HK-2 (cell line): ENCODE measurements around the gene DIP2B.
"Not testable (repeated sequence)": the region's sequence is repeated elsewhere in the genome, so short reads cannot be mapped to it uniquely, and the experiment has no call there.

ENCODE experiments used
- DNase-seq: peaks from one replicate; pipeline ENCODE4 v3.0.0-alpha.2; 2018; ENCODE audit not compliant: unreplicated experiment

The DIP2B gene

DNA sequence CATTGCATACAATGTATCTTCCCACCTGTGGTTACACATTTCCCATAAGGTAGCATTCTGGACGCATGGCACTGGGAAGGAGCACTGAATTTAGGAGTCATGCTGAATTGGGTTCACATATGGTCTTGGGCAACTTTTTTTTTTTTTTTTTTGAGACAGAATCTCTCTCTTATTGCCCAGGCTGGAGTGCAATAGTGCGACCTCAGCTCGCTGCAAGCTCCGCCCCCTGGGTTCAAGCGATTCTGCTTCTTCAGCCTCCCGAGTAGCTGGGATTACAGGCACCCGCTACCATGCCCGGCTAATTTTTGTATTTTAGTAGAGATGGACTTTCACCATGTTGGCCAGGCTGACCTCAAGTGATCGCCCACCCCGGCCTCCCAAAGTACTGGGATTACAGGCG lies 13.3 kb downstream of the DIP2B start:
- DNase-seq: no peak

- DNase-seq: no peak
Measured at GRCh38 chr12:50519353-50519752, 14.6 kb downstream of the DIP2B start.

DNA sequence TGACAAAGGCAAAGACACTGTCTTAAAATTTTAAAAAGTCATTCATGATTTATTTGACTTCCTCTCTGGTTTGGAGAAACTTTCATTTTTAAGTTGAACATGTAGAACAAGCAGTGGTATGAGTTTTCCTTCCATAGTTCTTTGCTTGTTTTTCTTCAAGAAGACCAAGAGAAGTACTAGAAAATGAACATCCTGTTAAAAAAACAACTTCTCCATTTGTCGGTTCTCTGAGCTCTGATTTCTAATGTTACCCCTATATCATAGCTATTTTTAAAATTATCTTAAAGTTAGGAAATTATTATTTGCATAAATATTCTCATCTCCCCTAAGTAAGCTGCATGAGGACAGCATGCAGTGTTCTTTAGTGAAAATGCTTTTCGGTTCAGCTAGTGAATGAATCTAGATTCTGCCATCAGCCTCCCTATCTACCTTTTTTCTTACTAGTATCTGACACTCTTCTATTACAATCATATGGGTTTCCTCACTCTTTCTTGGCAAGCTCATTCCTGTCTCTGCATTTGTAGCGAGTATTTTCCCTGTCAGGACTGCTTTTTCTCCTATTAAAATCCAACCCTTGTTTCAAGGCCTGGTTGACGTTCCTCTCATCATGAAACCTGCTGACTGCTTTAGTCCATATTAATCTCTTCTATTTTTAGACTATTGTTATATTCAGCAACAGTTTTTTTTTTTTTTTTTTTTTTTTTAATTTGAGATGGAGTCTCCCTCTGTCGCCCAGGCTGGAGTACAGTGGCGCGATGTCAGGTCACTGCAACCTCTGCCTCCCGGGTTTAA lies 15.8 kb downstream of the DIP2B start:
- no peak for DNase-seq

- DNase-seq: not testable (repeated sequence)
Measured at GRCh38 chr12:50521781-50522180, 17.0 kb downstream of the DIP2B start.

- no peak for DNase-seq
Measured at GRCh38 chr12:50523772-50524171, 19.0 kb downstream of the DIP2B start.

DNA sequence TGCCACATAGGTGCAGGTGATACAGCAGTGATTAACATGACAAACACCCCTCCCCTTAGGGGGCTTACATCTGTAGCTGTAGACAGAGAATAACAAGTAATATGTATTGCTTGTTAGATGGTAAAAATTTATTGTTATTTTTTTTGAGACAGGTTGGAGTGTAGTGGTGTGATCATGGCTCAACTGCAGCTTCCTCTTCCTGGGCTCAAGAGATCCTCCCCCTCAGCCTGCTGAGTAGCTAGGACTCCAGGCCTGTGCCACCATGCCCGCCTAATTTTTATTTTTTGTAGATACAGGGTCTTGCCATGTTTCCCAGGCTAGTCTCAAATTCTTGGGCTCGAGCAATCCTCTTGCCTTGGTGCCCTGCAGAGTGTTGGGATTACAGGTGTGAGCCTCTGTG lies 19.8 kb downstream of the DIP2B start:
- DNase-seq: no peak

DNA sequence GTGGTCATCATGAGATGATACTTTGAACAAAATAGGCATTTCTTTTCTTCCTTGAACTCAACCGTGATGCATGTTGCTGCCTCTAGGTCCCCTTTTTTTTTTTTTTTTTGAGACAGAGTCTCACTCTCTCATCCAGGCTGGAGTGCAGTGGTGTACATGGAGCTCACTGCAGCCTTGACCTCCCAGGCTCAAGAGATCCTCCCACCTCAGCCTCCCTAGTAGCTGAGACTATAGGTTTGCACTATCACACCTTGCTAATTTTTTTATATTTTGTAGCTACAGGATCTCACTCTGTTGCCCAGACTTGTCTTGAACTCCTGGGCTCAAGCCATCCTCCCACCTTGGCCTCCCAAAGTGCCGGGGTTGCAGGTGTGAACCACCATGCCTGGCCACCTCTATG lies 20.6 kb downstream of the DIP2B start:
- DNase-seq: no peak

DNA sequence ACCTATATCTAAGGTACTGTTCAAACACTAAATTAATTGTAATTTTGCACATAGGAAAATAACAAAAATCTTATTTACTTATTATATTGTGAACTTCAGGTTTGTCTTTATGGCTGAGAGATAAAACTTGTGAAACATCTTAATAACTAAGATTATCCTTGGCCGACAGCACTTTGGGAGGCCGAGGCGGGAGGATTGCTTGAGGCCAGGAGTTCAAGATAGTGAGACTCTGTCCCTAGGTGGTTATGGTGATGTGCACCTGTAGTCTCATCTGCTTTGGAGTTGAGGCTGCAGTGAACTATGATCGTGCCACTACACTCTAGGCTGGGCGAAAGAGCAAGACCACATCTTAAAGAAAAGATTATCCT lies 22.6 kb downstream of the DIP2B start:
- DNase-seq: no peak

DNA sequence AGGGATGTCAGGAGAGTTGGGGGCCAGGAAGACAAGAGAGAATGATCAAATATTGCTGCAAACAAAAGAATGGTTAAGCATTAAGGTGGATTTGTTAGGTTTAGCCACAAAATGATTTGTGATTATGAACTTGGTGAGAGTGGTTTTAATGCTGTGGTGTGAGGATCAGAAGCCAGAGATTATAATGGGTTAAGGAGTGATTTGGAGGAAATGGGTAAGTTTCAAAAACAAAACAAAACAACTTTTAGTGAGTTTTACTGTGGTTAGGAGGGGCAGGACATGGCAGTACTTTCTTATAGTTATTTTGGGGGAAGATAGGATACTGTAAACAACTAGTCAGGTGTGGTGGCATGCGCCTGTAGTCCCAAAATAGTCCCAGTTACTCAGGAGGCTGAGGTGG lies 24.0 kb downstream of the DIP2B start:
- DNase-seq: no peak

- no peak for DNase-seq
Measured at GRCh38 chr12:50529345-50529744, 24.6 kb downstream of the DIP2B start.

DNA sequence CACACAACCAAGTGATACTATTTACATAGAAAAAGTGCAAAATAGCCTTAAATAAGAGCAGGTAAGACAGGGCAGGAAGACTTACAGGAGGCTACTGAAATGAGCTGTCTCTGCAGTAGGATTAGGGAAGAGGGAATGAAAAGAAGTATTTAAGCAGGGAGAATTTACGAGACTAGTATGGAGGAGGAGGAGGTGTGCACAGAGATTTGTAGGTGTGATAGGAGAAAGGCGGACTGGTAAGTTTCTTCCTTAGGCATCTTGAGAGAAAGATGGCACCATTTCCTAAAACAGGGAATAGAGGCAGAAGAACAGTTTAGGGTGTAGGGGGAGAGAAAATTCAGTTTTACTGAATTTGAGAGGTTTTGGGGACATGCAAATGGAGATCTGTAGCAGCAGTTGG lies 25.7 kb downstream of the DIP2B start:
- DNase-seq: no peak

DNA sequence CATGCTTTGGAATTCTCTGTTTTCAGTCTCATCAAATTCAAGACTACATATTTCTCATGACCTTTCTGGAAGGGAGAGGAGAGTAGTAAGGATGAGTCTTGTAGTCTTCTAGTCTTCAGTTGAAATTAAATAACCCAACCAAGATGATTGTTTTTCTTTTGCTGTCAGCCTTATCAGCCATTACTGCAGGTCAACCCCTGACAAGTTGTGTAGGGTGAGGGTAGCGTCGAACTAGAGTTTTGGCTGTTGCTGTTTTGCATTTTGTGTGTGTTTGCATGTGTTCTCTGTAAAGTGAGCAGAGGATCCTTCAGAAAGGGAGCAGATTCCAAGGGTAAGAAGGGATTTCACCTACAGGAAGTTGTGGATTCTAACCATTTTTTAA lies 28.4 kb downstream of the DIP2B start:
- DNase-seq: no peak

DNA sequence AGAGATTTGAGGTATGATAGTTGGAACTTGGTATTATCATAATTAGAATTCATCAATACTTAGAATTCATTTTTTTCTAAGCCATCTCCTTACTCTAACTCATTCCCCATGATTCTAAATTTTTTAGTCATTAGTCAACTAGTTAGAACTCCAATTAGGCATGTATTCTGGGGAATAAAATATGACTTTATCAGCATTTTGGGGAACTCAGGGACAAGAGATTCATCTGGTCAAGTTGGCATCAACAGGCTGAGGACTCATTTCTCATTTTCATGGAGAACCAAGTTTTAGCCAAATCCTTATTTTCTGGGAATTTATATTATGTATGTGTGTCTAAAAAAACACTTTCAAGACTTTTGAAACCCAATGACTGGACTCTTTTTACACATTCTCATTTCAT lies 29.2 kb downstream of the DIP2B start:
- no peak for DNase-seq

DNA sequence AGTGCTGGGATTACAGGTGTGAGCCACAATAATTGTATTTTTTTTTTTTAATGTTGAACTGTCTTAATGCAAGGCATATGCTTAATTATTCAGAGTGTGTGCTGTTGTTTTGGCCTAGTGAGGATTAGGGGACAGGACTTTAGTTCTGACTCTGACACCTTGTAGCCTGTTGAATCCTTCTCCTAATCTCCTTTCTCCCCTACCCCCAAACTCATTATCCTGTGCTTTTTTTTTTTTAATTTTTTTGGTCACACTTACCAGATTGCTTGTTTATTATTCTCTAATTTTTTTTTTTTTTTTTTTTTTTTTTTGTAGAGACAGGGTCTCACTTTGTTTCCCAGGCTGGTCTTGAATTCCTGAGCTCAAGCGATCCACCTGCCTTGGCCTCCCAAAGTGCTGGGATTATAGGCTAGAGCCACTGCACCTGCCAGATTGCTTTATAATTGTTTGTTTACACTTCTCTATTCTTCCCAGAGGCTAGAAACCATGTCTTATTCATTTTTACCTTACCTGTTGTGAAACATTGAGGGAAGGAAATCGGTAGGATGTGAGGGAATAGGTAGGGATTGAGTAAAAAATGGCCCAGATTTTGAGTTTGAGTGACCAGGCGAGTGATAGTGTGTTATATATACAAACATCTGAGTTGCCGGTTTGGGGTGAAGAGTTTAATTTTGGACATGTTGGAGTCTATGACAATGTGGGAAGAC lies 32.2 kb downstream of the DIP2B start:
- DNase-seq: no peak

- DNase-seq: no peak
Measured at GRCh38 chr12:50537538-50537919, 32.7 kb downstream of the DIP2B start.

GRCh38 chr12:50538182-50538581 lies 33.4 kb downstream of the DIP2B start:
- no peak for DNase-seq

- no peak for DNase-seq
Measured at GRCh38 chr12:50541139-50541538, 36.4 kb downstream of the DIP2B start.

GRCh38 chr12:50542448-50542847 lies 37.7 kb downstream of the DIP2B start:
- DNase-seq: no peak

DNA sequence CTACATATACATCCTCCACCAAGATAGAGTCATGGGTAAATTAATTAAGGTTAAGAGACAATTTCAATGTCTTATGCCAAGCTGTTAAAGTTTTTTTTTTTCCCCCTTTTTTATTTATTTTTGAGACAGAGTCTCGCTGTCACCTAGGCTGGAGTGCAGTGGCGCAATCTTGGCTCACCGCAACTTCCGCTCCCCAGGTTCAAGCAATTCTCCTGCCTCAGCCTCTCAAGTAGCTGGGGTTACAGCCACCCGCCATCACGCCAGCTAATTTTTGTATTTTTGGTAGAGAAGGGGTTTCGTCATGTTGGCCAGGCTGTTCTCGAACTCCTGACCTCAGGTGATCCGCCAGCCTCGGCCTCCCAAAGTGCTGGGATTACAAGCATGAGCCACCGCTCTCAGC lies 38.4 kb downstream of the DIP2B start:
- DNase-seq: not testable (repeated sequence)

- no peak for DNase-seq
Measured at GRCh38 chr12:50545213-50545612, 40.4 kb downstream of the DIP2B start.

DNA sequence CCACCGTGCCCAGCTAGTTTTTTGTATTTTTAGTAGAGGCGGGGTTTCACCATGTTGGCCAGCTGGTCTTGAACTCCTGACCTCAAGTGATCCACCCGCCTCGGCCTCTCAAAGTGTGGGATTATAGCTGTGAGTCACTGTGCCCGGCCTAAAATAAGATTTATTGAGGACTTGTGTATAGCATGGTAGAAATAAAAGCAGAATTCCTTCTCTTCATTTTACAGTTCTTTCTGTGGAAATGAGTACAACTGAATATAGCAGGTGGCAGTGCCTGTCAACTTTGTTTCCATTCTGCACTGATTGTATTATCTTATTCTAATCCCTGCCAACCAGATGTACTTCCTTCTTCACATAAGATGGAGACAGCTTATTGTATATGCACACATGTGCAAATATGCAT lies 41.0 kb downstream of the DIP2B start:
- no peak for DNase-seq

DNA sequence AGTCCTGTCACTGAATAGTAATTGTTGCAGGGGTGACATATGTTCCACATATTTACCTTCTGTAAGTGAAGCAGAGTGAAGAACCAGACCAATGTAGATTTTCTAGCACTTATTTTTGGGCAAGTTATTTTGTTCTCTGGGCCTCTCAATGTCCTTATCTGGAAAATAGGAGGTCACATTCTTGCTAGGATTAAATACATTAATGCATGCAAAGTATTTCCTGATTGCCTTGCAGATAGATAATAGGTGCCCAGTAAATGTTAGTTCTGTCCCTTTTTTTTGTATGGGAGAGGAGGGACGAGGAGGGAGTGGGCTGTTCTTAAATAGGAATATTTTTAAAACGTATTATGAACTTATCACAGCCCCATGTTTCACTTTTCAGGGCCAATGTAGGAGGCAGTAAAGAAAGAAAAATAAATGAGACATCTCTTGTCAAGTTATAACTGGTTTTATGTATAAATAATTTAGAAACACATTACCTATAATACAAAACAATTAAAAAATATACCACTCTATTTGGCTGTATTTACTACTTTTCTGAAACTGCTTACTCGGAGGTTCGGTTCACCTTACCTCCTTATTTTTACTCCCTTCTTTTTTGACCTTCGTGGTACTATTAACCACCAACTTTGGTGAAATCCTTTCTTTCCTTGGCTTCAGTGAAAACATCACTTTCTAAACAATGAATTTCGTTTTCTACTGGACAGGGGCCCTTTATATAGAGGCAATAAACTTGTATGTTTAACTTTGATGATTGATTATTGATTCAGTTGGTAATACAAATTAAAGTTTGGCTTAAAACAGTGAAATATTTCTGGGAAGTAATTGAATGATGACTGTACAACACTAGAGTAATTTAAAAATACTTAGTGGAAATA lies 41.9 kb downstream of the DIP2B start:
- no peak for DNase-seq

GRCh38 chr12:50547742-50548141 lies 43.0 kb downstream of the DIP2B start:
- DNase-seq: no peak
